GM23248 (cell line): ENCODE results near the gene CRACDL.

ENCODE experiments used
- EZH2 ChIP-seq: fragments of 200-600 bp; sonication (generic); IDR thresholded peaks from 2 replicates; pipeline ENCODE4 v1.6.1; 2018; ENCODE audit warnings: antibody characterized with exemption, mild to moderate bottlenecking; ENCODE audit not compliant: insufficient read depth, poor library complexity, severe bottlenecking
- EZH2phosphoT487 ChIP-seq: fragments of 200-600 bp; sonication (generic); IDR thresholded peaks from 2 replicates; pipeline ENCODE4 v1.6.1; 2018; ENCODE audit warnings: antibody characterized with exemption, moderate library complexity, mild to moderate bottlenecking, low read depth; ENCODE audit not compliant: insufficient read depth

GRCh38 chr2:98810588-98810928, 125.5 kb downstream of the CRACDL start:
- no peak for TF ChIP-seq EZH2
- TF ChIP-seq EZH2phosphoT487, result no peak
